Measurements from ENCODE around the gene PHLPP2. TPM values are rescaled to one million over a fixed set of nuclear protein-coding genes. Genes with fewer than 3 reads are reported as not detected.
A peak's percentile ranks its signal among the peaks of the same experiment; 100 is the strongest.
"Not testable (repeated sequence)": the region's sequence is repeated elsewhere in the genome, so short reads cannot be mapped to it uniquely, and the experiment has no call there.

Gene PHLPP2
- total and polyA plus RNA-seq, 2 donors: 1.8 to 2.3 TPM

- no peak for DNase-seq (ENCODE audit: low read depth in 6 of 9, low spot score in 9 of 9)
- H3K27me3 ChIP-seq (ENCODE audit: control insufficient read depth in 2 of 2, insufficient read depth in 1 of 2, low read length in 1 of 2): peaks cover 32 to 47% of the 10 kb centered on the region in 2 donors
- H3K4me1 ChIP-seq (ENCODE audit: control insufficient read depth in 2 of 2, insufficient read depth in 2 of 2, low read length in 2 of 2): peaks cover 0 to 2% of the 10 kb centered on the region in 2 donors
- 49% methylated on average over 3 of the region's 3 CpGs for WGBS
- H3K27ac ChIP-seq (ENCODE audit: low read depth in 1 of 2, low read length in 1 of 2): no peak overlapping the region
- no peak overlapping the region for H3K4me3 ChIP-seq (ENCODE audit: low read length in 2 of 2)
- H3K9me3 ChIP-seq (ENCODE audit: control insufficient read depth in 2 of 2, insufficient read depth in 1 of 2, low read length in 1 of 2): peaks cover 0 to 2% of the 10 kb centered on the region in 2 donors
- no peaks in the 10 kb centered on the region for H3K36me3 ChIP-seq (ENCODE audit: control insufficient read depth in 2 of 2, insufficient read depth in 2 of 2, low read length in 1 of 2)
Observed at GRCh38 chr16:71623597-71623996, 100.9 kb downstream of the PHLPP2 start.

- Histone ChIP-seq H3K4me1 (ENCODE audit: control insufficient read depth in 2 of 2, insufficient read depth in 2 of 2, low read length in 2 of 2) (peaks cover 0 to 2% of the 10 kb centered on the region in 2 donors), H3K4me3 (ENCODE audit: low read length in 2 of 2) (no peak overlapping the region), H3K27me3 (ENCODE audit: control insufficient read depth in 2 of 2, insufficient read depth in 1 of 2, low read length in 1 of 2) (peaks cover 23 to 32% of the 10 kb centered on the region in 2 donors), H3K27ac (ENCODE audit: low read depth in 1 of 2, low read length in 1 of 2) (no peak overlapping the region), H3K36me3 (ENCODE audit: control insufficient read depth in 2 of 2, insufficient read depth in 2 of 2, low read length in 1 of 2) (no peaks in the 10 kb centered on the region), H3K9me3 (ENCODE audit: control insufficient read depth in 2 of 2, insufficient read depth in 1 of 2, low read length in 1 of 2) (peaks cover 0 to 2% of the 10 kb centered on the region in 2 donors)
- DNase-seq (ENCODE audit: low read depth in 6 of 9, low spot score in 9 of 9): no peak
Observed at GRCh38 chr16:71622088-71622487, 102.4 kb downstream of the PHLPP2 start.

- no peaks in the 10 kb centered on the region for H3K36me3 ChIP-seq (ENCODE audit: control insufficient read depth in 2 of 2, insufficient read depth in 2 of 2, low read length in 1 of 2)
- no peaks in the 10 kb centered on the region for H3K9me3 ChIP-seq (ENCODE audit: control insufficient read depth in 2 of 2, insufficient read depth in 1 of 2, low read length in 1 of 2)
- no peak for DNase-seq (ENCODE audit: low read depth in 6 of 9, low spot score in 9 of 9)
- H3K27me3 ChIP-seq (ENCODE audit: control insufficient read depth in 2 of 2, insufficient read depth in 1 of 2, low read length in 1 of 2): no peaks in the 10 kb centered on the region
- no peak overlapping the region for H3K4me3 ChIP-seq (ENCODE audit: low read length in 2 of 2)
- no peaks in the 10 kb centered on the region for H3K4me1 ChIP-seq (ENCODE audit: control insufficient read depth in 2 of 2, insufficient read depth in 2 of 2, low read length in 2 of 2)
- 89% methylated on average over 4 of the region's 4 CpGs for WGBS
- H3K27ac ChIP-seq (ENCODE audit: low read depth in 1 of 2, low read length in 1 of 2): no peak overlapping the region
Observed at GRCh38 chr16:71618429-71618828, 106.1 kb downstream of the PHLPP2 start.

- not testable (repeated sequence) for H3K4me3 ChIP-seq (ENCODE audit: low read length in 2 of 2); H3K4me1 ChIP-seq (ENCODE audit: control insufficient read depth in 2 of 2, insufficient read depth in 2 of 2, low read length in 2 of 2); H3K36me3 ChIP-seq (ENCODE audit: control insufficient read depth in 2 of 2, insufficient read depth in 2 of 2, low read length in 1 of 2); H3K27ac ChIP-seq (ENCODE audit: low read depth in 1 of 2, low read length in 1 of 2); H3K27me3 ChIP-seq (ENCODE audit: control insufficient read depth in 2 of 2, insufficient read depth in 1 of 2, low read length in 1 of 2); H3K9me3 ChIP-seq (ENCODE audit: control insufficient read depth in 2 of 2, insufficient read depth in 1 of 2, low read length in 1 of 2); DNase-seq (ENCODE audit: low read depth in 6 of 9, low spot score in 9 of 9)
- WGBS: 96% methylated on average over 8 of the region's 8 CpGs
Observed at GRCh38 chr16:71614956-71615355, 109.5 kb downstream of the PHLPP2 start.

- no peak overlapping the region for H3K4me3 ChIP-seq (ENCODE audit: low read length in 2 of 2)
- WGBS: 19% methylated on average over 19 of the region's 19 CpGs
- H3K27ac ChIP-seq (ENCODE audit: low read depth in 1 of 2, low read length in 1 of 2): no peak overlapping the region
- DNase-seq (ENCODE audit: low read depth in 6 of 9, low spot score in 9 of 9): peak in 8 of 9 donors; percentile 8 to 75 (median 46)
- H3K36me3 ChIP-seq (ENCODE audit: control insufficient read depth in 2 of 2, insufficient read depth in 2 of 2, low read length in 1 of 2): no peaks in the 10 kb centered on the region
- no peaks in the 10 kb centered on the region for H3K9me3 ChIP-seq (ENCODE audit: control insufficient read depth in 2 of 2, insufficient read depth in 1 of 2, low read length in 1 of 2)
- no peaks in the 10 kb centered on the region for H3K4me1 ChIP-seq (ENCODE audit: control insufficient read depth in 2 of 2, insufficient read depth in 2 of 2, low read length in 2 of 2)
- peaks cover 0 to 6% of the 10 kb centered on the region in 2 donors for H3K27me3 ChIP-seq (ENCODE audit: control insufficient read depth in 2 of 2, insufficient read depth in 1 of 2, low read length in 1 of 2)
Observed at GRCh38 chr16:71610936-71611871, 113.3 kb downstream of the PHLPP2 start.

GRCh38 chr16:71610447-71610846, 114.1 kb downstream of the PHLPP2 start:
- no peak for DNase-seq (ENCODE audit: low read depth in 6 of 9, low spot score in 9 of 9)
- 90% methylated on average over 4 of the region's 4 CpGs for WGBS
- no peaks in the 10 kb centered on the region for H3K36me3 ChIP-seq (ENCODE audit: control insufficient read depth in 2 of 2, insufficient read depth in 2 of 2, low read length in 1 of 2)
- no peaks in the 10 kb centered on the region for H3K4me1 ChIP-seq (ENCODE audit: control insufficient read depth in 2 of 2, insufficient read depth in 2 of 2, low read length in 2 of 2)
- H3K4me3 ChIP-seq (ENCODE audit: low read length in 2 of 2): no peak overlapping the region
- no peaks in the 10 kb centered on the region for H3K9me3 ChIP-seq (ENCODE audit: control insufficient read depth in 2 of 2, insufficient read depth in 1 of 2, low read length in 1 of 2)
- peaks cover 0 to 6% of the 10 kb centered on the region in 2 donors for H3K27me3 ChIP-seq (ENCODE audit: control insufficient read depth in 2 of 2, insufficient read depth in 1 of 2, low read length in 1 of 2)
- H3K27ac ChIP-seq (ENCODE audit: low read depth in 1 of 2, low read length in 1 of 2): no peak overlapping the region

- peaks cover 0 to 6% of the 10 kb centered on the region in 2 donors for H3K27me3 ChIP-seq (ENCODE audit: control insufficient read depth in 2 of 2, insufficient read depth in 1 of 2, low read length in 1 of 2)
- no peak overlapping the region for H3K27ac ChIP-seq (ENCODE audit: low read depth in 1 of 2, low read length in 1 of 2)
- no peaks in the 10 kb centered on the region for H3K36me3 ChIP-seq (ENCODE audit: control insufficient read depth in 2 of 2, insufficient read depth in 2 of 2, low read length in 1 of 2)
- DNase-seq (ENCODE audit: low read depth in 6 of 9, low spot score in 9 of 9): no peak
- H3K9me3 ChIP-seq (ENCODE audit: control insufficient read depth in 2 of 2, insufficient read depth in 1 of 2, low read length in 1 of 2): no peaks in the 10 kb centered on the region
- no peaks in the 10 kb centered on the region for H3K4me1 ChIP-seq (ENCODE audit: control insufficient read depth in 2 of 2, insufficient read depth in 2 of 2, low read length in 2 of 2)
- no peak overlapping the region for H3K4me3 ChIP-seq (ENCODE audit: low read length in 2 of 2)
- 52% methylated on average over 2 of the region's 2 CpGs for WGBS
Observed at GRCh38 chr16:71609066-71609465, 115.4 kb downstream of the PHLPP2 start.

GRCh38 chr16:71600822-71601221, 123.7 kb downstream of the PHLPP2 start:
- H3K27me3 ChIP-seq (ENCODE audit: control insufficient read depth in 2 of 2, insufficient read depth in 1 of 2, low read length in 1 of 2): no peaks in the 10 kb centered on the region
- no peaks in the 10 kb centered on the region for H3K9me3 ChIP-seq (ENCODE audit: control insufficient read depth in 2 of 2, insufficient read depth in 1 of 2, low read length in 1 of 2)
- WGBS: 86% methylated on average over 8 of the region's 8 CpGs
- no peak overlapping the region for H3K27ac ChIP-seq (ENCODE audit: low read depth in 1 of 2, low read length in 1 of 2)
- H3K4me1 ChIP-seq (ENCODE audit: control insufficient read depth in 2 of 2, insufficient read depth in 2 of 2, low read length in 2 of 2): no peaks in the 10 kb centered on the region
- H3K4me3 ChIP-seq (ENCODE audit: low read length in 2 of 2): no peak overlapping the region
- DNase-seq (ENCODE audit: low read depth in 6 of 9, low spot score in 9 of 9): no peak
- no peaks in the 10 kb centered on the region for H3K36me3 ChIP-seq (ENCODE audit: control insufficient read depth in 2 of 2, insufficient read depth in 2 of 2, low read length in 1 of 2)

- not testable (repeated sequence) for H3K36me3 ChIP-seq (ENCODE audit: control insufficient read depth in 2 of 2, insufficient read depth in 2 of 2, low read length in 1 of 2); H3K9me3 ChIP-seq (ENCODE audit: control insufficient read depth in 2 of 2, insufficient read depth in 1 of 2, low read length in 1 of 2); H3K4me3 ChIP-seq (ENCODE audit: low read length in 2 of 2); H3K27me3 ChIP-seq (ENCODE audit: control insufficient read depth in 2 of 2, insufficient read depth in 1 of 2, low read length in 1 of 2); H3K27ac ChIP-seq (ENCODE audit: low read depth in 1 of 2, low read length in 1 of 2); H3K4me1 ChIP-seq (ENCODE audit: control insufficient read depth in 2 of 2, insufficient read depth in 2 of 2, low read length in 2 of 2); DNase-seq (ENCODE audit: low read depth in 6 of 9, low spot score in 9 of 9)
- 66% methylated on average over 2 of the region's 2 CpGs for WGBS
Observed at GRCh38 chr16:71598426-71598825, 126.1 kb downstream of the PHLPP2 start.
